ENCODE measurements around the gene MTG2. TPM values are rescaled to one million over a fixed set of nuclear protein-coding genes. Genes with fewer than 3 reads are reported as not detected.

MTG2 gene
- total and polyA plus RNA-seq, 2 of the 4 experiments (the other 2 are of a cell fraction), result 11.5 to 25.2 TPM

- no peak overlapping the region for H2BK120ac ChIP-seq (ENCODE audit: low read depth, low read length)
- H3K27me3 ChIP-seq (ENCODE audit: control insufficient read depth, insufficient read depth, low read length), result peaks cover 30% of the 10 kb centered on the region
- no peak overlapping the region for H4K91ac ChIP-seq (ENCODE audit: insufficient read depth, low read depth, low read length)
- no peaks in the 10 kb centered on the region; a peak in 1 of 4 replicates for H3K79me1 ChIP-seq (ENCODE audit: low read depth in 1 of 2, low read length in 2 of 2)
- H3K4me3 ChIP-seq (ENCODE audit: insufficient read depth, low read depth, low read length), result no peak overlapping the region
- ChIA-PET CTCF (no interaction called here), POLR2A (ENCODE audit: unreplicated experiment) (no interaction called here)
- no peaks in the 10 kb centered on the region for H3K9me3 ChIP-seq (ENCODE audit: control insufficient read depth, insufficient read depth, low read length)
- H3K14ac ChIP-seq (replicated peaks; ENCODE audit: low read depth, low read length), result no peak overlapping the region
- WGBS, 2 experiments (ENCODE audit: extremely low coverage in 2 of 2, insufficient read length in 1 of 2), result 62% methylated on average over 18 of the region's 21 CpGs; no CpG with 5 or more reads in 1 of the 2 experiments
- H3K36me3 ChIP-seq (ENCODE audit: control insufficient read depth, insufficient read depth, low read length), result no peaks in the 10 kb centered on the region
- H4K20me1 ChIP-seq (ENCODE audit: insufficient read depth, low read length), result peaks cover 4% of the 10 kb centered on the region
- no TSS peak for BruUV-seq (replicated peaks)
- no peak overlapping the region for H3K18ac ChIP-seq (ENCODE audit: low read depth, low read length)
- ATAC-seq (ENCODE audit: low read depth) (no peak), DNase-seq (no peak)
- H2AFZ ChIP-seq (replicated peaks; ENCODE audit: low read length, poor library complexity), result no peak overlapping the region
- H3K9ac ChIP-seq (ENCODE audit: low read depth, low read length), result no peak overlapping the region
- dilution Hi-C loops (cut with HindIII; ENCODE audit: low sequenced_read_pairs, unreplicated experiment), result no loop called here
- intact Hi-C loops (cut with micrococcal nuclease), result no loop called here
- H3K9me1 ChIP-seq (ENCODE audit: insufficient read depth, low read length), result no peaks in the 10 kb centered on the region
- no peak overlapping the region for H2BK15ac ChIP-seq (ENCODE audit: low read depth, low read length)
- in situ Hi-C loops (cut with MboI; ENCODE audit: low sequenced_read_pairs), result no loop called here
- H3K4me1 ChIP-seq (ENCODE audit: control insufficient read depth, insufficient read depth, low read length), result no peaks in the 10 kb centered on the region
- H2BK5ac ChIP-seq (ENCODE audit: low read depth, low read length, poor library complexity, severe bottlenecking), result no peak overlapping the region
- H4K5ac ChIP-seq (ENCODE audit: low read depth, low read length), result no peak overlapping the region
- H2BK20ac ChIP-seq (ENCODE audit: low read depth, low read length), result no peak overlapping the region
- no peak overlapping the region for H2AK9ac ChIP-seq (replicated peaks; ENCODE audit: low read depth, low read length, poor library complexity)
- no peak overlapping the region for H3K56ac ChIP-seq (ENCODE audit: extremely low read depth, insufficient read depth, low read length)
- H3K27ac ChIP-seq (ENCODE audit: insufficient read depth, low read length), result no peak overlapping the region
- no peak overlapping the region for H3K4me2 ChIP-seq (ENCODE audit: low read depth, low read length)
- no peak overlapping the region for H3K23ac ChIP-seq (ENCODE audit: low read depth, low read length)
- H2AK5ac ChIP-seq (ENCODE audit: low read depth, low read length), result no peak overlapping the region
- no peak overlapping the region for H3K4ac ChIP-seq (ENCODE audit: low read depth, low read length)
- TF ChIP-seq CHD1 (IDR thresholded peaks at IDR 0.05; ENCODE audit: low read depth, low read length), result no peak
- H4K8ac ChIP-seq (ENCODE audit: low read depth in 2 of 2, low read length in 2 of 2), result no peak overlapping the region
Measured at GRCh38 chr20:62210496-62210855, 27.6 kb downstream of the MTG2 start.

Data from IMR-90 (cell line).